ENCODE results near the gene PITPNC1.
A peak's percentile ranks its signal among the peaks of the same experiment; 100 is the strongest.
"Not testable (repeated sequence)": the region's sequence is repeated elsewhere in the genome, so short reads cannot be mapped to it uniquely, and the experiment has no call there.

The PITPNC1 gene

DNA sequence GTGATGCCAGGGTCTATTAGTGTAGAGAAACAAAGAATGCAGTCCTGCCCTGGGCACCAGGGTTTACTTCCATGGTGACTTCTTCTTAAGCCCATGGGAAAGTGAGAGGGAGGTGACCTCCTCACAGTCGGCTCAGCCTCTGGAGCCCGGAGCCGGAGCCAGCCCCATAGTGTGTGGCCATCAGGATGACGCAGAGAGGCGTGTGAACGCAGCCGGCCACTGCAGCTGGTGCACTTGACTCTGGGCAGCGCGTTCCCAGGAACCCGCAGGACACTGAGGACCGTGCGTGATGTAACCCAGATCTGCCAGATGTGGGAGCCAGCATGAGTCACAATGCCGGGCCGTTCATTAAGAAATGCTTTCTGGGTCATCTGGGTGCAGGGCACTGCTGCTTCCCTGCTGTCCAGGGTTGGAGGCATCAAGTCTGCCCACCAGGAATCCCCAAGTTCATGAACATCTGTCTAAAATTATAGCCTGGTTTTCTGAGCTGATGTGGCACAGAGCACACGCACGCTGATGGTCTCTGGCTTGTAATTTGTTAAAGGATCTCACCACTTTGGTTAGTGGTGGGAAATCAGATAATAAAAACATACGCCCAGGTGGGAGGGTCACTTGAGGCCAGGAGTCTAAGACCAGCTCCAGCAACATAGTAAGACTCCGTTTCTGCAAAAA lies 114.1 kb downstream of the PITPNC1 start:
- H3K36me3 ChIP-seq (ENCODE audit: control insufficient read depth in 2 of 2, insufficient read depth in 2 of 2, low read length in 2 of 2): no peaks in the 10 kb centered on the region
- H3K9me3 ChIP-seq (ENCODE audit: control insufficient read depth in 2 of 2, low read length in 2 of 2): no peaks in the 10 kb centered on the region
- peaks cover 0 to 8% of the 10 kb centered on the region in 2 donors for H3K4me1 ChIP-seq (ENCODE audit: control insufficient read depth in 2 of 2, insufficient read depth in 2 of 2, low read length in 2 of 2)
- no peaks in the 10 kb centered on the region for H3K27me3 ChIP-seq (ENCODE audit: control insufficient read depth in 2 of 2, insufficient read depth in 2 of 2, low read length in 2 of 2)
- H3K4me3 ChIP-seq (ENCODE audit: low read length in 2 of 2): no peak overlapping the region
- no peak overlapping the region for H3K9ac ChIP-seq (ENCODE audit: low read depth in 1 of 2, low read length in 2 of 2)
- H3K27ac ChIP-seq (ENCODE audit: low read depth in 2 of 2, low read length in 2 of 2): peak overlapping the region; percentile 38 to 43

DNA sequence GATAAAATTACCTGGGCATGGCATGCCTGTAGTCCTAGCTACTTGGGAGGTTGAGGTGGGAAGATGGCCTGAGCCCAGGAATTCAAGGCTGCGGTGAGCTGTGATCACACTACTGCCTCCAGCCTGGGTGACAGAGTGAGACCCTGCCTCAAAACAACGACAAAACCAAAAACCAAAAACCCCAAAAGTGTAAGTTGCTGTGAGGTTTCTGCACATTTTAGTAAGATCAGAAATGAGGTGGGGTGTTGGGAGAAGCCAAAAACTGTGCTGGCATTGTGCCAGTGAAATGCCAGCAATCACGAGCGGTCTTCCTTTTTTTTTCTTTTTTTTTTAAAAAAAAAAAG lies 114.6 kb downstream of the PITPNC1 start:
- Histone ChIP-seq H3K27ac (ENCODE audit: low read depth in 2 of 2, low read length in 2 of 2) (peak overlapping the region in 1 of 2 donors; percentile 38), H3K27me3 (ENCODE audit: control insufficient read depth in 2 of 2, insufficient read depth in 2 of 2, low read length in 2 of 2) (no peaks in the 10 kb centered on the region), H3K4me3 (ENCODE audit: low read length in 2 of 2) (no peak overlapping the region), H3K4me1 (ENCODE audit: control insufficient read depth in 2 of 2, insufficient read depth in 2 of 2, low read length in 2 of 2) (peaks cover 0 to 8% of the 10 kb centered on the region in 2 donors), H3K9ac (ENCODE audit: low read depth in 1 of 2, low read length in 2 of 2) (no peak overlapping the region), H3K9me3 (ENCODE audit: control insufficient read depth in 2 of 2, low read length in 2 of 2) (no peaks in the 10 kb centered on the region), H3K36me3 (ENCODE audit: control insufficient read depth in 2 of 2, insufficient read depth in 2 of 2, low read length in 2 of 2) (no peaks in the 10 kb centered on the region)

DNA sequence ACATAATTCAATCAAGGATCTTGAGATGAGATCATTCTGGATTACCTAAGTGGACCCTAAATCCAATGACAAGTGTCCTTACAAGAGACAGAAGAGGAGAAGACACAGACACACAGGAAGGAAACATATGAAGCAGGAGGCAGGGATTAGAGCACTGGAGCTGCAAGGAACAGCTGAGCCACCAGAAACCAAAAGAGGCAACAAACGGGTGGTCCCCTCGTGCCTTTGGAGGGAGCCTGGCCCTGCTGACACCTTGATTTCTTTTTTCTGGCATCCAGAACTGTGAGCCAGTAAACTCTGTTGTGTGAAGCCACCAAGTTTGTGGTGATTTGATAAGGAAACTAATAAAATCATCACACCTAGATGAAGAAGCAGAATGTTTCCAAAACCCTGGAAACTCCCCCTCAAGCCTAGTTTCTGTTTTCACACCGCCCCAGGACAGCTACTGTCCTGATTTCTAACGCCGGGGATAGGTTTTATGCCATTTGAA lies 115.2 kb downstream of the PITPNC1 start:
- no peak overlapping the region for H3K4me3 ChIP-seq (ENCODE audit: low read length in 2 of 2)
- no peak overlapping the region for H3K9ac ChIP-seq (ENCODE audit: low read depth in 1 of 2, low read length in 2 of 2)
- H3K27ac ChIP-seq (ENCODE audit: low read depth in 2 of 2, low read length in 2 of 2): no peak overlapping the region
- H3K9me3 ChIP-seq (ENCODE audit: control insufficient read depth in 2 of 2, low read length in 2 of 2): no peaks in the 10 kb centered on the region
- no peaks in the 10 kb centered on the region for H3K27me3 ChIP-seq (ENCODE audit: control insufficient read depth in 2 of 2, insufficient read depth in 2 of 2, low read length in 2 of 2)
- H3K36me3 ChIP-seq (ENCODE audit: control insufficient read depth in 2 of 2, insufficient read depth in 2 of 2, low read length in 2 of 2): no peaks in the 10 kb centered on the region
- H3K4me1 ChIP-seq (ENCODE audit: control insufficient read depth in 2 of 2, insufficient read depth in 2 of 2, low read length in 2 of 2): peaks cover 0 to 8% of the 10 kb centered on the region in 2 donors

DNA sequence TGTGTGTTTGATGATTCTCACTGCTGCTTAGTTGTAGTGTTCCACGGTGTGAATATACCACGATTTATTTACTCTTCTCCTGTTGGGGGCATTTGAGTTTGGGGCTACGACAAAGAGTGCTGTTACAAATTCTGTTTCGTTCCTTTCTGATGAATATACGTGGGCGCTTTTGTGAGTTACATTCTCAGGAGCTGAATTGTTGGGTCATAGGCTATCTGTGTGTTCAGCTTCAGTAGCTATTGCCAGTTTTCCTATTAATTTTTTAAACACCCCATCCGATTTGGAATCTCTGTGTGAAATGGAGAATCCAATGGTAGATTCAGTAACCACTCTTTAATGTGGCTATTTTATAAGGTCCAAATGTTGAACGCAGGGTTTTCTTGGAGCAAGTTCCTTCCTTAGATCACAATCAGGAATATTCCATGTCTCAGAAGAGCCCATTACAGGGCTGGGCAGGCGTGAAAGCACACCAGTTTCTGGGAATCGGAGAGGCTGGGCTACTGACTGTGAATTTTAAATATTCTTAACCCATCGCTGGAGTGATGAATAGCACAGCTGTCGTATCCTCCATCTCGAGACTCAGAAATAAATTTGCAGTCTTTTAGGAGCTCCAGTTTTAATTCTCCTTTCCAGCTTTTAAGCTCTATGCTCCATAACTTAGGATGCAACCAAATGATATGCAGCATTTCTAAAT lies 115.9 kb downstream of the PITPNC1 start:
- Histone ChIP-seq H3K4me3 (ENCODE audit: low read length in 2 of 2) (no peak overlapping the region), H3K27ac (ENCODE audit: low read depth in 2 of 2, low read length in 2 of 2) (no peak overlapping the region), H3K9ac (ENCODE audit: low read depth in 1 of 2, low read length in 2 of 2) (no peak overlapping the region)

DNA sequence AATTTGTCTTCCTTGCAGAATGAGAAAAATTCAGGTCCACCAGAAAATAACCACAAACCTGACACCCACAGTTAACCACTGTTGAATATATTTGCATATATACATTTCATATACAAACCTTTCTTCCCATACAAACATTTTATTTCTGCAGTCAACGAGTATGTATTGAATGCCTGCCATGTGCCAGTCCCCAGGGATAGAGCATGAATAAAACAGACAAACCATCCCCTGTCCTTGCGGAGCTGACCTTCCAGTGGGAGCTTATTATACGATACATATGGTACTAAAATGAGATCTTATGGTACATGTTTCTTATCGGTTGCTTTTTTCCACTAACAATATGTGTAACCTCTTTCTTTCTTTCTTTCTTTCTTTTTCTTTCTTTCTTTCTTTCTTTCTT lies 116.7 kb downstream of the PITPNC1 start:
- Histone ChIP-seq H3K4me3 (ENCODE audit: low read length in 2 of 2) (no peak overlapping the region), H3K9me3 (ENCODE audit: control insufficient read depth in 2 of 2, low read length in 2 of 2) (no peaks in the 10 kb centered on the region), H3K27me3 (ENCODE audit: control insufficient read depth in 2 of 2, insufficient read depth in 2 of 2, low read length in 2 of 2) (no peaks in the 10 kb centered on the region), H3K27ac (ENCODE audit: low read depth in 2 of 2, low read length in 2 of 2) (no peak overlapping the region), H3K36me3 (ENCODE audit: control insufficient read depth in 2 of 2, insufficient read depth in 2 of 2, low read length in 2 of 2) (no peaks in the 10 kb centered on the region), H3K9ac (ENCODE audit: low read depth in 1 of 2, low read length in 2 of 2) (no peak overlapping the region), H3K4me1 (ENCODE audit: control insufficient read depth in 2 of 2, insufficient read depth in 2 of 2, low read length in 2 of 2) (peaks cover 0 to 8% of the 10 kb centered on the region in 2 donors)

More for the DNA sequence above, 115.9 kb downstream of the PITPNC1 start:
- Histone ChIP-seq H3K27me3 (ENCODE audit: control insufficient read depth in 2 of 2, insufficient read depth in 2 of 2, low read length in 2 of 2) (no peaks in the 10 kb centered on the region), H3K4me1 (ENCODE audit: control insufficient read depth in 2 of 2, insufficient read depth in 2 of 2, low read length in 2 of 2) (peaks cover 0 to 8% of the 10 kb centered on the region in 2 donors), H3K9me3 (ENCODE audit: control insufficient read depth in 2 of 2, low read length in 2 of 2) (no peaks in the 10 kb centered on the region), H3K36me3 (ENCODE audit: control insufficient read depth in 2 of 2, insufficient read depth in 2 of 2, low read length in 2 of 2) (no peaks in the 10 kb centered on the region)

DNA sequence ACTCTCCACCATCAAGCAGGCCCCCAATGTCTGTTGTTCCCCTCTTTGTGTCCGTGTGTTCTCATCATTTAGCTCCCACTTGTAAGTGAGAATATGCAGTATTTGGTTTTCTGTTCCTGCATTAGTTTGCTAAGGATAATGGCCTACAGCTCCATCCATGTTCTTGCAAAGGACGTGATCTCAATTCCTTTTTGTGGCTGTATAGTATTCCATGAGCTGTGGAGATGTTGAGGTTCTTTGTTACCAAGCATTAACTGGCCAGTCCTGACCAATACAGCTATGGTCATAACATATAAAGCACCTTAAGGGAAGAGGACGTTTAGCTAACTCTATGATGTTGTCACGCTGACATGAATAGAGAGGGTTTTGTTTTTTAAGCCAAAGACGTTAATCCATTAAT lies 118.5 kb downstream of the PITPNC1 start:
- H3K9ac ChIP-seq (ENCODE audit: low read depth in 1 of 2, low read length in 2 of 2); H3K4me1 ChIP-seq (ENCODE audit: control insufficient read depth in 2 of 2, insufficient read depth in 2 of 2, low read length in 2 of 2); H3K27ac ChIP-seq (ENCODE audit: low read depth in 2 of 2, low read length in 2 of 2); H3K27me3 ChIP-seq (ENCODE audit: control insufficient read depth in 2 of 2, insufficient read depth in 2 of 2, low read length in 2 of 2); H3K4me3 ChIP-seq (ENCODE audit: low read length in 2 of 2); H3K9me3 ChIP-seq (ENCODE audit: control insufficient read depth in 2 of 2, low read length in 2 of 2); H3K36me3 ChIP-seq (ENCODE audit: control insufficient read depth in 2 of 2, insufficient read depth in 2 of 2, low read length in 2 of 2): not testable (repeated sequence)

DNA sequence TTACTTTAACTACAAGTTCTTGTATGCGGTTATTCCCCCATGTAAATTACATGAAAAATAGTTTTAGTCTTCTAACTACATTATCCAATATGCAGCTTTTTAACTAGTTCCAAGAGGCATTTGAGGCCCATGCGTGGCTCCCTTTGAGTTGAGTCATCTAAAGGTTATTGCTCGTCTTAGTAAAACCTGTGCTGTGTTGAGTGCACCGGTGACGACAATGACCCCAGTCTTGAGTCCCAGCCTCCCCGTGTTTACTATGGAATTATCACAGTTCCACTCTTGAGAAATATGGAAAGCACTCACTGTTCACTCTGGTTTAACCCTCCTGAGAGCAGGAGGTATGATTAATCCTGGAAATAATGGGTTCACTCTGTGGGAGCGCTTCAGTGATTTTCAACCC lies 119.2 kb downstream of the PITPNC1 start:
- no peak overlapping the region for H3K27ac ChIP-seq (ENCODE audit: low read depth in 2 of 2, low read length in 2 of 2)

GRCh38 chr17:67499685-67500084 lies 122.6 kb downstream of the PITPNC1 start:
- Histone ChIP-seq H3K4me1 (ENCODE audit: control insufficient read depth in 2 of 2, insufficient read depth in 2 of 2, low read length in 2 of 2) (no peaks in the 10 kb centered on the region), H3K4me3 (ENCODE audit: low read length in 2 of 2) (no peak overlapping the region), H3K36me3 (ENCODE audit: control insufficient read depth in 2 of 2, insufficient read depth in 2 of 2, low read length in 2 of 2) (no peaks in the 10 kb centered on the region), H3K9me3 (ENCODE audit: control insufficient read depth in 2 of 2, low read length in 2 of 2) (no peaks in the 10 kb centered on the region), H3K27me3 (ENCODE audit: control insufficient read depth in 2 of 2, insufficient read depth in 2 of 2, low read length in 2 of 2) (no peaks in the 10 kb centered on the region), H3K27ac (ENCODE audit: low read depth in 2 of 2, low read length in 2 of 2) (no peak overlapping the region), H3K9ac (ENCODE audit: low read depth in 1 of 2, low read length in 2 of 2) (no peak overlapping the region)

More for the DNA sequence above, 119.2 kb downstream of the PITPNC1 start:
- H3K9ac ChIP-seq (ENCODE audit: low read depth in 1 of 2, low read length in 2 of 2): no peak overlapping the region
- H3K36me3 ChIP-seq (ENCODE audit: control insufficient read depth in 2 of 2, insufficient read depth in 2 of 2, low read length in 2 of 2): no peaks in the 10 kb centered on the region
- H3K27me3 ChIP-seq (ENCODE audit: control insufficient read depth in 2 of 2, insufficient read depth in 2 of 2, low read length in 2 of 2): no peaks in the 10 kb centered on the region
- peaks cover 0 to 7% of the 10 kb centered on the region in 2 donors for H3K4me1 ChIP-seq (ENCODE audit: control insufficient read depth in 2 of 2, insufficient read depth in 2 of 2, low read length in 2 of 2)
- no peak overlapping the region for H3K4me3 ChIP-seq (ENCODE audit: low read length in 2 of 2)
- H3K9me3 ChIP-seq (ENCODE audit: control insufficient read depth in 2 of 2, low read length in 2 of 2): no peaks in the 10 kb centered on the region

GRCh38 chr17:67500261-67500660 lies 123.2 kb downstream of the PITPNC1 start:
- no peaks in the 10 kb centered on the region for H3K36me3 ChIP-seq (ENCODE audit: control insufficient read depth in 2 of 2, insufficient read depth in 2 of 2, low read length in 2 of 2)
- H3K27me3 ChIP-seq (ENCODE audit: control insufficient read depth in 2 of 2, insufficient read depth in 2 of 2, low read length in 2 of 2): no peaks in the 10 kb centered on the region
- H3K27ac ChIP-seq (ENCODE audit: low read depth in 2 of 2, low read length in 2 of 2): no peak overlapping the region
- H3K9me3 ChIP-seq (ENCODE audit: control insufficient read depth in 2 of 2, low read length in 2 of 2): no peaks in the 10 kb centered on the region
- no peak overlapping the region for H3K4me3 ChIP-seq (ENCODE audit: low read length in 2 of 2)
- no peaks in the 10 kb centered on the region for H3K4me1 ChIP-seq (ENCODE audit: control insufficient read depth in 2 of 2, insufficient read depth in 2 of 2, low read length in 2 of 2)
- H3K9ac ChIP-seq (ENCODE audit: low read depth in 1 of 2, low read length in 2 of 2): no peak overlapping the region

GRCh38 chr17:67500677-67501300 lies 123.7 kb downstream of the PITPNC1 start:
- Histone ChIP-seq H3K27ac (ENCODE audit: low read depth in 2 of 2, low read length in 2 of 2) (no peak overlapping the region), H3K36me3 (ENCODE audit: control insufficient read depth in 2 of 2, insufficient read depth in 2 of 2, low read length in 2 of 2) (no peaks in the 10 kb centered on the region), H3K9me3 (ENCODE audit: control insufficient read depth in 2 of 2, low read length in 2 of 2) (no peaks in the 10 kb centered on the region), H3K27me3 (ENCODE audit: control insufficient read depth in 2 of 2, insufficient read depth in 2 of 2, low read length in 2 of 2) (no peaks in the 10 kb centered on the region), H3K9ac (ENCODE audit: low read depth in 1 of 2, low read length in 2 of 2) (no peak overlapping the region), H3K4me1 (ENCODE audit: control insufficient read depth in 2 of 2, insufficient read depth in 2 of 2, low read length in 2 of 2) (no peaks in the 10 kb centered on the region), H3K4me3 (ENCODE audit: low read length in 2 of 2) (no peak overlapping the region)
